GM12878 (cell line): Measurements from ENCODE around the gene METAP2. TPM values are rescaled to one million over a fixed set of nuclear protein-coding genes. Genes with fewer than 3 reads are reported as not detected.

ENCODE experiments used
- ATAC-seq: fragments of 200-7000 bp; cut with Tn5 transposase; 3 replicates; pipeline ENCODE4 v1.9.1; 2020; ENCODE audit warnings: mild to moderate bottlenecking, moderate library complexity
- BruUV-seq: library from RNA; stranded (reverse); fragments of 400-500 nt; replicated peaks from 2 replicates; lab custom pipeline; 2021; lab: Mats Ljungman, UMichigan
- CTCF ChIA-PET: fragments of 300-600 bp; sonication (Branson Sonifier 250); formaldehyde crosslinking; extraction: SDS; loops from one replicate; lab custom pipeline; 2021; ENCODE audit warnings: inconsistent platforms; lab: Yijun Ruan, JAX
- POLR2A ChIA-PET: fragments of 350-600 bp; formaldehyde crosslinking; extraction: SDS; loops from one replicate; lab custom pipeline; 2021; ENCODE audit warnings: inconsistent platforms; lab: Charles Lee
- RAD21 ChIA-PET: fragments of 300-600 bp; sonication (Branson Sonifier 250); formaldehyde crosslinking; loops from one replicate; lab custom pipeline; 2023; ENCODE audit warnings: antibody characterized with exemption; ENCODE audit not compliant: unreplicated experiment; lab: Charles Lee
- SMC1A ChIA-PET: fragments of 300-600 bp; sonication (Branson Sonifier 250); formaldehyde crosslinking; loops from one replicate; lab custom pipeline; 2023; ENCODE audit not compliant: unreplicated experiment, uncharacterized antibody; lab: Charles Lee
- DNase-seq: peaks from one replicate; pipeline ENCODE4 v3.0.0-alpha.2; 2011; ENCODE audit warnings: low read depth, low spot score
- FAIRE-seq: peaks from 3 replicates; lab custom pipeline; 2011; peaks lifted over from hg19 to GRCh38; lab: Jason Lieb, UNC
- H2AFZ ChIP-seq: 2 replicates; pipeline ENCODE4 v1.6.0; 2011; ENCODE audit warnings: low read depth, low read length, control low read depth; ENCODE audit not compliant: control insufficient read depth
- H3K27ac ChIP-seq: 2 replicates; pipeline ENCODE4 v1.5.1; 2011; ENCODE audit warnings: control low read depth; ENCODE audit not compliant: control insufficient read depth, insufficient read depth
- H3K27me3 ChIP-seq, 2 experiments: replicated peaks in 1 of 2; 2 replicates each; pipeline versions ENCODE4 v1.6.0 to v1.6.1; 2011; ENCODE audit warnings: low read length in 1 of 2; ENCODE audit not compliant: control insufficient read depth in 2 of 2, insufficient read depth in 2 of 2
- H3K36me3 ChIP-seq, 2 experiments: 2 replicates each; pipeline ENCODE4 v1.5.1; 2011; ENCODE audit warnings: low read length in 1 of 2; ENCODE audit not compliant: control insufficient read depth in 2 of 2, insufficient read depth in 2 of 2
- H3K4me1 ChIP-seq: 2 replicates; pipeline ENCODE4 v1.6.1; 2011; ENCODE audit warnings: mild to moderate bottlenecking, low read length, moderate library complexity, mixed read lengths; ENCODE audit not compliant: control insufficient read depth, insufficient read depth
- H3K4me2 ChIP-seq: 2 replicates; pipeline ENCODE4 v1.6.0; 2011; ENCODE audit warnings: control low read depth; ENCODE audit not compliant: control insufficient read depth, insufficient read depth
- H3K4me3 ChIP-seq: fragments of 200-600 bp; sonication (generic); 2 replicates; pipeline ENCODE4 v1.5.1; 2016
- H3K79me2 ChIP-seq: 2 replicates; pipeline ENCODE4 v1.6.0; 2011; ENCODE audit warnings: low read length; ENCODE audit not compliant: control insufficient read depth, insufficient read depth
- H3K9ac ChIP-seq: 2 replicates; pipeline ENCODE4 v1.8.0; 2011; ENCODE audit warnings: low read length, control low read depth, mixed read lengths; ENCODE audit not compliant: control insufficient read depth, insufficient read depth
- H3K9me3 ChIP-seq: replicated peaks from 3 replicates; pipeline ENCODE4 v1.5.1; 2011; ENCODE audit warnings: mild to moderate bottlenecking, low read length; ENCODE audit not compliant: control insufficient read depth, insufficient read depth
- H4K20me1 ChIP-seq: 2 replicates; pipeline ENCODE4 v1.6.0; 2011; ENCODE audit not compliant: control insufficient read depth, insufficient read depth
- BACH1 ChIP-seq: fragments of 450-650 bp; IDR thresholded peaks from 2 replicates; pipeline ENCODE4 v1.6.1; 2017; ENCODE audit warnings: mild to moderate bottlenecking, borderline replicate concordance
- CHD2 ChIP-seq: IDR thresholded peaks from 2 replicates; pipeline ENCODE4 v1.6.1; 2011; ENCODE audit warnings: low read depth, low read length, improper control_type of control experiment, borderline replicate concordance
- GABPA ChIP-seq: IDR thresholded peaks from 2 replicates; pipeline ENCODE4 v1.6.1; 2014; ENCODE audit warnings: antibody characterized with exemption, low read depth, mild to moderate bottlenecking, inconsistent platforms
- HDAC6 ChIP-seq: fragments of 200-600 bp; sonication (generic); IDR thresholded peaks from one replicate; pipeline ENCODE4 v1.8.0; 2017; ENCODE audit warnings: antibody characterized with exemption; ENCODE audit not compliant: unreplicated experiment
- NR2F1 ChIP-seq: fragments of 450-650 bp; conservative IDR thresholded peaks from 2 replicates; pipeline ENCODE4 v1.6.1; 2017; ENCODE audit warnings: mild to moderate bottlenecking
- POLR2AphosphoS5 ChIP-seq: IDR thresholded peaks from 2 replicates; pipeline ENCODE4 v1.6.1; 2011; ENCODE audit warnings: mild to moderate bottlenecking, low read length, inconsistent platforms
- RUNX3 ChIP-seq: IDR thresholded peaks from 2 replicates; pipeline ENCODE4 v1.6.1; 2012; ENCODE audit warnings: low read length, inconsistent platforms
- SMARCA5 ChIP-seq: fragments of 450-650 bp; IDR thresholded peaks from 2 replicates; pipeline ENCODE4 v1.6.1; 2017; ENCODE audit warnings: mild to moderate bottlenecking
- SRF ChIP-seq, 2 experiments: IDR thresholded peaks; 2 replicates each; pipeline ENCODE4 v1.6.1; 2011; ENCODE audit warnings: low read depth in 2 of 2, low read length in 2 of 2, mild to moderate bottlenecking in 1 of 2, moderate library complexity in 1 of 2
- STAT3 ChIP-seq: IDR thresholded peaks from 2 replicates; pipeline ENCODE4 v1.6.1; 2011; ENCODE audit warnings: low read depth, low read length, improper control_type of control experiment
- YY1 ChIP-seq: IDR thresholded peaks from 2 replicates; pipeline ENCODE4 v1.6.1; 2011; ENCODE audit warnings: low read depth, mild to moderate bottlenecking, low read length
- WGBS: methylation state at CpG from one replicate; pipeline ENCODE4 v1.1.6; 2016; ENCODE audit warnings: low lambda C conversion rate; ENCODE audit not compliant: insufficient replicate concordance, insufficient coverage; ENCODE audit errors: missing lambda C conversion rate; 5-methylcytosine and 5-hydroxymethylcytosine counted together
- in situ Hi-C: fragments of 300-500 bp; cut with MboI; formaldehyde crosslinking; loops from 9 replicates; pipeline ENCODE4 v1.14.3; 2018; ENCODE audit warnings: mixed read lengths
- intact Hi-C: fragments of 100-400 bp; cut with micrococcal nuclease; formaldehyde crosslinking; loops from one replicate; pipeline ENCODE4 v1.14.2; 2022; ENCODE audit not compliant: unreplicated experiment
- polyA plus RNA-seq, 11 experiments: library from polyadenylated mRNA; depleted of rRNA in 4 of 11; unstranded in 6 of 11; stranded (reverse) in 5 of 11; fragments of >200 nt; fragmentation: Nextera tagmentation in 4 of 11; fragmentation: Illumina TruSeq in 1 of 11; extraction: Ambion mirVana in 4 of 11; extraction: Trizol in 1 of 11; gene quantifications; 1 replicate in 1 of 11; 2 replicates in 10 of 11; pipeline versions ENCODE4 v1.2.1 to v1.2.3, GENCODE V29; 2011 to 2016; ENCODE audit warnings: inconsistent platforms in 2 of 11, missing spikeins in 2 of 11, low read depth in 1 of 11
- total RNA-seq, 4 experiments: library from RNA; depleted of rRNA in 3 of 4; stranded (reverse); fragments of >200 nt in 3 of 4; fragmentation: Illumina TruSeq in 1 of 4; extraction: Trizol in 1 of 4; gene quantifications; 2 replicates each; pipeline versions ENCODE4 v1.2.1 to v1.2.3, GENCODE V29; 2013 to 2021
- TF ChIP-seq, protein P1 (sequence below): IDR thresholded peaks from 2 replicates; pipeline ENCODE4 v1.6.1; 2011; ENCODE audit warnings: mild to moderate bottlenecking, low read depth, low read length, moderate library complexity; ENCODE audit not compliant: insufficient replicate concordance
- TF ChIP-seq, protein P2 (sequence below): fragments of 450-650 bp; formaldehyde crosslinking; IDR thresholded peaks from 2 replicates; pipeline ENCODE4 v1.4.0; 2020; ENCODE audit warnings: mild to moderate bottlenecking, moderate library complexity
- TF ChIP-seq, protein P3 (sequence below): fragments of 450-650 bp; IDR thresholded peaks from 2 replicates; pipeline ENCODE4 v1.6.1; 2017; ENCODE audit warnings: low read depth, mild to moderate bottlenecking, moderate library complexity

METAP2 gene
- total and polyA plus RNA-seq, 10 of the 15 experiments (the other 5 are each of a cell fraction or from before 2014, with no cell fraction given), result 50.7 to 132 (median 73.9) TPM

DNA sequence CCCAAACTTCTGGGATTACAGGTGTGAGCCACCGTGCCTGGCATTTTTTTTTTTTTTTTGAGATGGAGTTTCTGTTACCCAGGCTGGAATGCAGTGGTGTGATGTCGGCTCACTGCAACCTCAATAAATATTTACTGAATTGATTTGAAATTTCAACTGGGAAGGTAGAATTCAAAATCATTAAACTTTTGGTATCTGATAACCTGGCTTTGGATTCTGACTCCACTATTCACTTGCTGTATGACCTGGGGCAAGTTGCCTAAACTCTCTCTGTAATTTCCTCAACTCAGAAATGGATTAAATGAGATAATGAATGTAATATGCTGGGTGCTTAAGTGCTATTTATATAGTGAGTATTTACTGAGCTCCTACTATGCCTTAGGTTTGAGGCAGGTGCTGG lies 8.7 kb upstream of the METAP2 start (continued):
- TF ChIP-seq, protein P1, sequence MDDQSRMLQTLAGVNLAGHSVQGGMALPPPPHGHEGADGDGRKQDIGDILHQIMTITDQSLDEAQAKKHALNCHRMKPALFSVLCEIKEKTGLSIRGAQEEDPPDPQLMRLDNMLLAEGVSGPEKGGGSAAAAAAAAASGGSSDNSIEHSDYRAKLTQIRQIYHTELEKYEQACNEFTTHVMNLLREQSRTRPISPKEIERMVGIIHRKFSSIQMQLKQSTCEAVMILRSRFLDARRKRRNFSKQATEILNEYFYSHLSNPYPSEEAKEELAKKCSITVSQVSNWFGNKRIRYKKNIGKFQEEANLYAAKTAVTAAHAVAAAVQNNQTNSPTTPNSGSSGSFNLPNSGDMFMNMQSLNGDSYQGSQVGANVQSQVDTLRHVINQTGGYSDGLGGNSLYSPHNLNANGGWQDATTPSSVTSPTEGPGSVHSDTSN, result no peak
- TF ChIP-seq SMARCA5, result no peak
- no peak for TF ChIP-seq GABPA
- no peak for TF ChIP-seq STAT3
- no peak for TF ChIP-seq POLR2AphosphoS5
- no peak for TF ChIP-seq RUNX3
- TF ChIP-seq, protein P2, sequence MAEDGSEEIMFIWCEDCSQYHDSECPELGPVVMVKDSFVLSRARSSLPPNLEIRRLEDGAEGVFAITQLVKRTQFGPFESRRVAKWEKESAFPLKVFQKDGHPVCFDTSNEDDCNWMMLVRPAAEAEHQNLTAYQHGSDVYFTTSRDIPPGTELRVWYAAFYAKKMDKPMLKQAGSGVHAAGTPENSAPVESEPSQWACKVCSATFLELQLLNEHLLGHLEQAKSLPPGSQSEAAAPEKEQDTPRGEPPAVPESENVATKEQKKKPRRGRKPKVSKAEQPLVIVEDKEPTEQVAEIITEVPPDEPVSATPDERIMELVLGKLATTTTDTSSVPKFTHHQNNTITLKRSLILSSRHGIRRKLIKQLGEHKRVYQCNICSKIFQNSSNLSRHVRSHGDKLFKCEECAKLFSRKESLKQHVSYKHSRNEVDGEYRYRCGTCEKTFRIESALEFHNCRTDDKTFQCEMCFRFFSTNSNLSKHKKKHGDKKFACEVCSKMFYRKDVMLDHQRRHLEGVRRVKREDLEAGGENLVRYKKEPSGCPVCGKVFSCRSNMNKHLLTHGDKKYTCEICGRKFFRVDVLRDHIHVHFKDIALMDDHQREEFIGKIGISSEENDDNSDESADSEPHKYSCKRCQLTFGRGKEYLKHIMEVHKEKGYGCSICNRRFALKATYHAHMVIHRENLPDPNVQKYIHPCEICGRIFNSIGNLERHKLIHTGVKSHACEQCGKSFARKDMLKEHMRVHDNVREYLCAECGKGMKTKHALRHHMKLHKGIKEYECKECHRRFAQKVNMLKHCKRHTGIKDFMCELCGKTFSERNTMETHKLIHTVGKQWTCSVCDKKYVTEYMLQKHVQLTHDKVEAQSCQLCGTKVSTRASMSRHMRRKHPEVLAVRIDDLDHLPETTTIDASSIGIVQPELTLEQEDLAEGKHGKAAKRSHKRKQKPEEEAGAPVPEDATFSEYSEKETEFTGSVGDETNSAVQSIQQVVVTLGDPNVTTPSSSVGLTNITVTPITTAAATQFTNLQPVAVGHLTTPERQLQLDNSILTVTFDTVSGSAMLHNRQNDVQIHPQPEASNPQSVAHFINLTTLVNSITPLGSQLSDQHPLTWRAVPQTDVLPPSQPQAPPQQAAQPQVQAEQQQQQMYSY, result no peak

DNA sequence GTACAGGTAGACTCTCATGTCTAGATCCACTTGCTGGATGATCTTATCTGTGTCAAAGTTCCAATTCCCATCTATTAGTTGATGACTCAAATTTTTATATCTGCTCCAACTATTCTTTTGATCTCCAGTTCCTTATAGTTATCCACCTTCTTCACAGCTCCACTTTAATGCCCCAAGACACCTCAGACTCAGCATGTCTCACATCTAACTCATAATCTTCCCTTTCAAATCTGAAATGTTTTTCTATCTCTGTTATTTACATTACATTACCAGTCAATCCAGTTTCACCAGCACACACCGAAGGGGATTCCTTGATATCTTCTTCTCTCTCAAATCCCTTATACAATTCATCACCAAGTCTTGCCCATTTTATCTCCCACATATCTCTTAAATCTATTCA lies 3.7 kb upstream of the METAP2 start:
- Histone ChIP-seq H3K36me3 (no peaks in the 10 kb centered on the region), H3K4me1 (no peaks in the 10 kb centered on the region), H3K9ac (no peak overlapping the region), H3K9me3 (no peaks in the 10 kb centered on the region), H4K20me1 (no peaks in the 10 kb centered on the region), H3K27ac (no peak overlapping the region), H3K79me2 (peaks cover 18% of the 10 kb centered on the region), H3K27me3 (no peaks in the 10 kb centered on the region), H2AFZ (no peak overlapping the region), H3K4me2 (no peak overlapping the region), H3K4me3 (no peak overlapping the region)
- 82% methylated on average over 1 of the region's 1 CpG for WGBS
- in situ Hi-C loops, result no loop called here
- ChIA-PET RAD21 (no interaction called here), SMC1A (no interaction called here), CTCF (no interaction called here), POLR2A (no interaction called here)
- DNase-seq, result no peak
- BruUV-seq, result no TSS peak
- no peak for ATAC-seq
- no peak for FAIRE-seq
- intact Hi-C loops, result no loop called here
- TF ChIP-seq, protein P2, result no peak
- TF ChIP-seq CHD2 (no peak), BACH1 (no peak), YY1 (no peak), NR2F1 (no peak), HDAC6 (no peak), SRF (IDR thresholded peaks at IDR 0.05; ENCODE audit: low read depth in 2 of 2, low read length in 2 of 2) (no peak)
- TF ChIP-seq, protein P3, sequence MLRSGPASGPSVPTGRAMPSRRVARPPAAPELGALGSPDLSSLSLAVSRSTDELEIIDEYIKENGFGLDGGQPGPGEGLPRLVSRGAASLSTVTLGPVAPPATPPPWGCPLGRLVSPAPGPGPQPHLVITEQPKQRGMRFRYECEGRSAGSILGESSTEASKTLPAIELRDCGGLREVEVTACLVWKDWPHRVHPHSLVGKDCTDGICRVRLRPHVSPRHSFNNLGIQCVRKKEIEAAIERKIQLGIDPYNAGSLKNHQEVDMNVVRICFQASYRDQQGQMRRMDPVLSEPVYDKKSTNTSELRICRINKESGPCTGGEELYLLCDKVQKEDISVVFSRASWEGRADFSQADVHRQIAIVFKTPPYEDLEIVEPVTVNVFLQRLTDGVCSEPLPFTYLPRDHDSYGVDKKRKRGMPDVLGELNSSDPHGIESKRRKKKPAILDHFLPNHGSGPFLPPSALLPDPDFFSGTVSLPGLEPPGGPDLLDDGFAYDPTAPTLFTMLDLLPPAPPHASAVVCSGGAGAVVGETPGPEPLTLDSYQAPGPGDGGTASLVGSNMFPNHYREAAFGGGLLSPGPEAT, result no peak
